ENCODE results near the gene CYP4F11.

DNA sequence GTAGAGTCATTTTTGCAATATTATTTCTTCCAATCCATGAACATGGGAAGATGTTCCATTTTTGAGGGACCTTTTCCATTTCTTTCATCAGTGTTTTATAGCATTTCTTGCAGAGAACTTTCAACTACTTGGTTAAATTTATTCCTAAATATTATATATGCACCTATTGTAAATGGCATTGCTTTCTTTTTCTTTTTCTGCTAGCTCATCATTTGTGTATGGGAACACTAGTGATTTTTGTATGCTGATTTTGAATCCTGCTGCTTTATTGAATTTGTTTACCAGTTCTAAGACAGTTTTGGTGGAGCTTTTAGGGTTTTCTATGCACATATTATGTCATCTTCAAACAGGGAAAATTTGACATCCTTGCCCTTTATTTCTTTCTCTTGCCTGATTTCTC is 29.3 kb downstream of the CYP4F11 start:
- TF ChIP-seq, protein P1, sequence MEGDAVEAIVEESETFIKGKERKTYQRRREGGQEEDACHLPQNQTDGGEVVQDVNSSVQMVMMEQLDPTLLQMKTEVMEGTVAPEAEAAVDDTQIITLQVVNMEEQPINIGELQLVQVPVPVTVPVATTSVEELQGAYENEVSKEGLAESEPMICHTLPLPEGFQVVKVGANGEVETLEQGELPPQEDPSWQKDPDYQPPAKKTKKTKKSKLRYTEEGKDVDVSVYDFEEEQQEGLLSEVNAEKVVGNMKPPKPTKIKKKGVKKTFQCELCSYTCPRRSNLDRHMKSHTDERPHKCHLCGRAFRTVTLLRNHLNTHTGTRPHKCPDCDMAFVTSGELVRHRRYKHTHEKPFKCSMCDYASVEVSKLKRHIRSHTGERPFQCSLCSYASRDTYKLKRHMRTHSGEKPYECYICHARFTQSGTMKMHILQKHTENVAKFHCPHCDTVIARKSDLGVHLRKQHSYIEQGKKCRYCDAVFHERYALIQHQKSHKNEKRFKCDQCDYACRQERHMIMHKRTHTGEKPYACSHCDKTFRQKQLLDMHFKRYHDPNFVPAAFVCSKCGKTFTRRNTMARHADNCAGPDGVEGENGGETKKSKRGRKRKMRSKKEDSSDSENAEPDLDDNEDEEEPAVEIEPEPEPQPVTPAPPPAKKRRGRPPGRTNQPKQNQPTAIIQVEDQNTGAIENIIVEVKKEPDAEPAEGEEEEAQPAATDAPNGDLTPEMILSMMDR (IDR thresholded peaks at IDR 0.05): no peak
- TF ChIP-seq POLR2A (IDR thresholded peaks at IDR 0.05): no peak
